ENCODE measurements around the gene MACC1.

- TF ChIP-seq CTCF (IDR thresholded peaks at IDR 0.05; ENCODE audit: low read length) (no peak), EZH2 (IDR thresholded peaks at IDR 0.05; ENCODE audit: borderline replicate concordance, low read length) (no peak)
Observed at GRCh38 chr7:20198260-20198659, 18.9 kb downstream of the MACC1 start.

Measured in OCI-LY1 (cell line).